HPDE6-E6E7 (cell line): ENCODE results near the gene STON2.
"Not testable (repeated sequence)": the region's sequence is repeated elsewhere in the genome, so short reads cannot be mapped to it uniquely, and the experiment has no call there.

Source experiments
- DNase-seq: peaks from one replicate; pipeline ENCODE4 v3.0.0; 2011; ENCODE audit warnings: missing footprints; ENCODE audit errors: extremely low spot score

Gene STON2

GRCh38 chr14:81223788-81224187 lies 176.3 kb downstream of the STON2 start:
- not testable (repeated sequence) for DNase-seq

- DNase-seq = no peak
Measured at GRCh38 chr14:81222691-81223090, 177.4 kb downstream of the STON2 start.

GRCh38 chr14:81222126-81222525 lies 178.0 kb downstream of the STON2 start:
- no peak for DNase-seq

- DNase-seq = no peak
Measured at GRCh38 chr14:81221579-81222102, 178.5 kb downstream of the STON2 start.

GRCh38 chr14:81220830-81221578 lies 179.1 kb downstream of the STON2 start, which contains the start of gene GTF2A1:
GTF2A1 (minus strand) TSS chr14:81220959; CDS start chr14:81220518, 441 bp downstream.
- DNase-seq = peak; percentile 93

GRCh38 chr14:81220580-81220829 lies 179.6 kb downstream of the STON2 start:
- DNase-seq = no peak

GRCh38 chr14:81219759-81220579 lies 180.2 kb downstream of the STON2 start:
- no peak for DNase-seq

GRCh38 chr14:81219210-81219758 lies 180.8 kb downstream of the STON2 start:
- DNase-seq = peak; percentile 92

GRCh38 chr14:81211844-81212243 lies 188.3 kb downstream of the STON2 start:
- no peak for DNase-seq
